Body of pancreas (tissue), 4 donors: ENCODE measurements around the gene LEF1.

ENCODE experiments used
- POLR2A ChIP-seq, 3 donors: fragments of 450-650 bp; IDR thresholded peaks; one replicate each; pipeline ENCODE4 v1.6.1; 2016; ENCODE audit warnings: antibody characterized with exemption in 3 of 3, mild to moderate bottlenecking in 2 of 3
- TF ChIP-seq, protein P1 (sequence below), 7 experiments: fragments of 450-650 bp in 4 of 7; fragments of 200-600 bp in 3 of 7; sonication (generic) in 3 of 7; IDR thresholded peaks; one replicate each; pipeline ENCODE4 v1.5.1; 2016 to 2019; ENCODE audit warnings: antibody characterized with exemption in 7 of 7

DNA sequence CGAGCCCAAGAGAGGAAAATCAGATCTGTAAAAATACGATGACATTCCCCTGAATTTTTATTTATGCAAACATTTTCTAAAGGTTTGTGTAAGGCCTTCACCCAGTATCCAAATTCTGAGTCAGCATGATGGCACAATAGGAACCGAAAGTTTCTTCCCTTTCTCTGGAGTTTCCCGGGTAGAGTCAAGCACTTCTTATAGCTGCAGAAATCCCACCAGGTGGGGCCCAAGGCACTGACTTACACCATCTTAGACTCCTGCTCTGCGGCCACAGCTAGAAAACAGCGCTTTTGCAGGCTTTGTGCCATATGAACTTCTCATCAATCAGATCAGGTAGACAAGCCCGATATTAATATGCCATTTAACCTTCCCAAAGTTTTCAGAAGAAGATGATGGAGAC is 13.4 kb downstream of the LEF1 start:
- TF ChIP-seq, protein P1, sequence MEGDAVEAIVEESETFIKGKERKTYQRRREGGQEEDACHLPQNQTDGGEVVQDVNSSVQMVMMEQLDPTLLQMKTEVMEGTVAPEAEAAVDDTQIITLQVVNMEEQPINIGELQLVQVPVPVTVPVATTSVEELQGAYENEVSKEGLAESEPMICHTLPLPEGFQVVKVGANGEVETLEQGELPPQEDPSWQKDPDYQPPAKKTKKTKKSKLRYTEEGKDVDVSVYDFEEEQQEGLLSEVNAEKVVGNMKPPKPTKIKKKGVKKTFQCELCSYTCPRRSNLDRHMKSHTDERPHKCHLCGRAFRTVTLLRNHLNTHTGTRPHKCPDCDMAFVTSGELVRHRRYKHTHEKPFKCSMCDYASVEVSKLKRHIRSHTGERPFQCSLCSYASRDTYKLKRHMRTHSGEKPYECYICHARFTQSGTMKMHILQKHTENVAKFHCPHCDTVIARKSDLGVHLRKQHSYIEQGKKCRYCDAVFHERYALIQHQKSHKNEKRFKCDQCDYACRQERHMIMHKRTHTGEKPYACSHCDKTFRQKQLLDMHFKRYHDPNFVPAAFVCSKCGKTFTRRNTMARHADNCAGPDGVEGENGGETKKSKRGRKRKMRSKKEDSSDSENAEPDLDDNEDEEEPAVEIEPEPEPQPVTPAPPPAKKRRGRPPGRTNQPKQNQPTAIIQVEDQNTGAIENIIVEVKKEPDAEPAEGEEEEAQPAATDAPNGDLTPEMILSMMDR (IDR thresholded peaks at IDR 0.05): no peak
- TF ChIP-seq POLR2A (IDR thresholded peaks at IDR 0.05): no peak
